GM18508 (cell line): Measurements from ENCODE around the gene NUDCD3.

Source experiments
- ATAC-seq: cut with Tn5 transposase; IDR thresholded peaks from one replicate; pipeline ENCODE4 v1.9.1; 2021; ENCODE audit warnings: moderate number of reproducible peaks; ENCODE audit not compliant: insufficient read depth, unreplicated experiment

Gene NUDCD3

DNA sequence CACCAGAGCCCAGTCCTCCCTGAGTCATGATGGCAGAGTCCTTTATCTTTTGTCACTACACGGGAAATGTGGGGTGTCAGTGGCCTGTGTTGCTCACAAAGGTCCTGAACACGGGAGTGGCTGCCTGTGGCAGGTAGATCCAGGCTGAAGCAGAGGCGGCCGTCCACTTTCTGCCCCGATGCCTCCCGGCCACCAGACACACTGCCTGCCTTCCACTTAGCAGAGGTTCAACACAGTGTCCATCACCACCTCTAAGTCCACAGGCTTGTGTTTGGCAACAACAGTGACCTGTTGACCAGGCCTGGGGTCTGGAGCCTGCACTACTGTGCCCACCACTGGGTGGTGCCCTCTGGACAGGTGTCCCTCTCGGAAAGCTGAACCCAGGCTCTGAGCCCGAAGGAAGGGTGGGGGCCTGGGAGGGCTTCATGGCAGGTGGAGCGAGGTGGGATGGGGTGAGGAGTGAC lies 115.2 kb downstream of the NUDCD3 start:
- no peak for ATAC-seq

DNA sequence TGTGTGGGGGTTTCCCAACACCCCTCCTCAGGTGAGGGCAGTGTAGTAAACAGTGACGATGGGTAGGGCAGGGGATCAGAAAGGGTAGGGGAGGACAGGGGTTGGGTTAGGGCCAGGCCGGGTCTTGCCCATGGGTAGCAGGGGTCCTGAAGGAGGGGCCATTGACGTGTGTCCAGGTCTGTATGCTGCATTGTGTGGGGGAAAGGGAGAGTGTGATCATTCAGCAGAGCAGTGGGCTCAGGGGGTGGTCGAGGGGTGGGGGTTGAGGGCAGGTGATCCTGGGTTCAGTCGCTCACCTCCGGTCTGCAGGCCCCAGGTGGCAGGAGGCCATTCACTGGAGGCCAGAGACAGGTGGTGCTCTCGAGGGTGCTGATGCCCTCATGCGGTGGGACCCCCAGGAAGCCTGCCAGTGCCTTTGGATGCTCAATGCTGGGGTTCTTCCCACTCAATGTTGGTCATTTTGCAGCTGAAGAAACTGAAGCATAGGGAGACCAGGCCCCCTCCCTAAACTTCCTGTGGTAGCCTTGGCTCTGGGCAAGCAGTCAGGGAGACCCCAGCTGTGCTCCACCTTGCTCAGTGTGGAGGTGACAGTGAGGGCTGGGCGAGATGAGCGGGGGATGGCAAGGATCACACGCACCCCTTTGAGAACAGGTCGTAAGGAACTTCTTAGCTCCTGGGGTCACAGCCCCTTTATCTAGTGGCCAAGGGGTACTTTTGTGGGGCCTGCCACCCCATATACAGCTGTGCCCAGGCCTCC lies 116.3 kb downstream of the NUDCD3 start:
- no peak for ATAC-seq

DNA sequence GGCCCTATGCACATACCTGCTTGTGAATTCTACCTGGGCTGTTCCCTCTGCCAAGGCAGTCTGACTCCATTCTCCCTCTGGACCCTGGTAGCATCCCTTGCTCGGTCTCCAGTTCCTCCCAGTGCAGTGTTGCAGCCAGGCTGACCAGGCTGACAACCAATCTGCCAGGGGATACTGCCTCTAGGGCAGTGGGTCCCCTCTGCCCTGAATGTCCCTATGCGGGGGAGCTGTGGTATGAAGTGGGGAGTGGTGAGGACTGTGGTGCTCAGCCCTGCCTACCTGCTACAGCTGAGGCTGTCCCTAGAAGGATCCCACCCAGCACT lies 117.1 kb downstream of the NUDCD3 start:
- no peak for ATAC-seq

DNA sequence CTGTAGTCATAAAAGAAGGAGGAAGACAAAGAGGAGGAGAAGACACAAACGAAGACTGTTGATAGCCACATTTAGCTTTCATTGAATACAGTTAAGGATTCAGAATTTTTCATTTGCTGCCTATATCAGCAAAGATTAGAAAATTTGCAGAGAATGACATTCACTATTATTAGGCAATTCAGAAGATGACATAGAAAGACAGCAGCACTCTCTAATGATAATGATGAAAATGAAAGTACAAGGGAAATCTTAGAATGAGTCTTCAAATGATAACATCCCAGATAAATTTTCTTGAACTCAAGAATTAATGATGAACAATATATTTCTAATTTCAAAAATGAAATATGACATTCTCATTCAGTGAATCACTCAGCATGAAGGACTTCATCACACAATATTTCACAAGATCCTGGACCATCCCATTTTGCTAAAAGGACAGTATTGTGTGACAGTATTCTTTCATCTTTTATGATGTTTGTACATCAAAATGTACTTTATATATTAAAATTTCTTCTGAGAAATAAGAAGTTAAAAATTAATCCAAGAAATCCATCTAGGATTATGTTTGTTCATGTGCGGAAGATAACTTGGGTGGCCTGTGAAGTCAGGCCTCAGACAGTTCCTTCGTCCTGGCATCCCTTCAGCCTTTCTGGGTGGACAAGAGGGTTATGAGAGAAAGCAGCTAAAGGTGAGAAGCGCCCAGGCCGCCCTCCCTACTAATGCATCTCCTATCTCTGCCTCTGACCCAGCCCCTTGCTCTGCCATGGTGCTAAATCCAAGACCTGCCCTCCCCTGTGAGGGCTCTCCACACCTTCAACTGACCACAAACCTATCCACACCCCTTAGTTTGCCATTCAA lies 117.7 kb downstream of the NUDCD3 start:
- no peak for ATAC-seq

DNA sequence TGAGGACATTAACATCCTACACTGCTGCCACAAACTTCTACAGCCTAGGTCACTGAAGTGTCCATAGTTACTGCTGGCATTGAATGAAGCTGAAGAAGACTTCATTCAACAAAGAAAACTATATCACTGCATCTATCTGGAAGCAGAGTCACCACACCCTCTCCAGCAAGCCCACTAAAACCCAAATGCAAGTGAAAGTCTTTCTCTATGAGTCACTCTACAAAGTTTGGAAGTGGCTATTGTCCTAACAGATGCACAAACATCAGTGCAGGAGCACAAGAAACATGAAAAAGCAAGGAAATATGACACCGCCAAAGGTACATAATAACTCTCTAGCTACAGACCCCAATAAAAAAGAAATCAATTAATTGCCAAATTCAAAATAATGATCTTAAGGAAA lies 121.6 kb downstream of the NUDCD3 start:
- ATAC-seq = no peak

DNA sequence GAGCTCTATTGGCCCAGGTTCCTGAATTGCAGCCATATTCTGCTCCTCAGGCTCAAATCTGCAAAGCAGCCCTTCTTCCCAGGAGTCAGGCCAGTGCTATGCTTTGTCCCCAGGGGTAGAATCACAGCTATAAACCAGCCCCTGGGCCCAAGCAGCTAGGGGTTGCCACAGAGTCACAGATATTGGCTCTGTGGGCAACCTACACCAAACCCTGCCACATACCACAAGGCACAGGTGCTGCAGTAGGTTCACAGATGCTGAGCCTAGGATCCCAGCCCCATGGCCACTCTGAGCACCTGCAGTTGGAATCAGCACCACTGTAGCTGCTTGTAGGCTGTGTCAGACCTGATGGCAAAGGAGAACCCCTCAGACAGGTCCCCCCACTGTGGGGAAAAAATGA lies 122.0 kb downstream of the NUDCD3 start:
- no peak for ATAC-seq

DNA sequence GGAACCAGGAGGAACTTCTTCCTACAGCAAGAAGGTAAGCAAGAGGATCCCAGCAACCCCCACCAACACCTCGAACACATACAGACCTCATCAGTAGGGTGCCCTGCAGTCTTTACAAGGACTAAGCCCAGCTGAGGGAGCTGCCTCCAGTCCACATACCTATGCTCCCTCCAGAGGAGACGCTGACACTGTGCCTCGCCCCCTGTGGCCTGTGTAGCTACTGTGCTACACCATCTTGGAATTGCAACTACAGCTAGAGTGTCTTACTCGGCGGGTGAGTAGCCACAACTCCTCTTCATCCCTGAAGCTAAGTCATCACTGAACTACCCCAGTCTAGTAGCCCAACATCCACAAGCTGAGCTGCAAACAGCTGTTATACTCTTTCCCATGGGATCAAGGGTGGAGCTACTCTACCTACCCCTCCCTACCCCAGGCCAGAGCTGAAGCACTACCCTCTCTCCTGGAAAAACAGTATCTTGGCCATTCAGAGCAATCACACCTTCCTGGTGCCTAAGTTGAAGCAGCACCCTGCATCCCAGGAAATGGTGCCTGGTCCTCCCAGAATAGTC lies 122.9 kb downstream of the NUDCD3 start:
- no peak for ATAC-seq

DNA sequence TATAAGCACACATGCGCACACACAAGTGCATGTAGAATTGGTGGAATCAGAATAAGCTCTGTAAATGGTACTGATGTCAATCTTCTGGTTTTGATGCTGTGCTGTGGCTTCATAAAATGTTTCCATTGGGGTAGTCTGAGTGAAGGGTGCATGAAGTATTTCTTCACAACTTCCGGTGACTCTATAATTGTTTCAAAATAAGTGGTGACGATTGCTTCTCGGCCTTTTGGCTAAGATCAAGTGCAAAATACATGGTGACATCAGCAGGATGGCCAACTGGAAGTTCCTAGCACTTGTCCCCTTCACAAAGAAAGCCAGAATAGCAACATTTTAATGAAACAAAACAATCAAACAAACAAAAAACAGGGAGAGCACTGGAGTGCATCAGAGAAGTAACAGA lies 123.5 kb downstream of the NUDCD3 start:
- no peak for ATAC-seq

DNA sequence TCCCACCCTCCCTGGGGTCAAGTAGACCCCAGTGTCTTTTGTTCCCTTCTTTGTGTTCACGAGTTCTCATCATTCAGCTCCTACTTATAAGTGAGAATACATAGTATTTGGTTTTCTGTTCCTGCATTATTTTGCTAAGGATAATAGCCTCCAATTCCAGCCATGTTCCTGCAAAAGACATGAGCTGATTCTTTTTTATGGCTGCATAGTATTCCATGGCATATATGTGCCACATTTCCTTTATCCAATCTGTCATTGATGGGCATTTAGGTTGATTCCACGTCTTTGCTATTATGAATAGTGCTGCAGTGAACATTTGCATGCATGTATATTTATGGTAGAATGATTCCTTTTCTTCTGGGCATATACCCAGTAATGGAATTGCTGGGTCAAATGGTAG lies 136.8 kb downstream of the NUDCD3 start:
- no peak for ATAC-seq

DNA sequence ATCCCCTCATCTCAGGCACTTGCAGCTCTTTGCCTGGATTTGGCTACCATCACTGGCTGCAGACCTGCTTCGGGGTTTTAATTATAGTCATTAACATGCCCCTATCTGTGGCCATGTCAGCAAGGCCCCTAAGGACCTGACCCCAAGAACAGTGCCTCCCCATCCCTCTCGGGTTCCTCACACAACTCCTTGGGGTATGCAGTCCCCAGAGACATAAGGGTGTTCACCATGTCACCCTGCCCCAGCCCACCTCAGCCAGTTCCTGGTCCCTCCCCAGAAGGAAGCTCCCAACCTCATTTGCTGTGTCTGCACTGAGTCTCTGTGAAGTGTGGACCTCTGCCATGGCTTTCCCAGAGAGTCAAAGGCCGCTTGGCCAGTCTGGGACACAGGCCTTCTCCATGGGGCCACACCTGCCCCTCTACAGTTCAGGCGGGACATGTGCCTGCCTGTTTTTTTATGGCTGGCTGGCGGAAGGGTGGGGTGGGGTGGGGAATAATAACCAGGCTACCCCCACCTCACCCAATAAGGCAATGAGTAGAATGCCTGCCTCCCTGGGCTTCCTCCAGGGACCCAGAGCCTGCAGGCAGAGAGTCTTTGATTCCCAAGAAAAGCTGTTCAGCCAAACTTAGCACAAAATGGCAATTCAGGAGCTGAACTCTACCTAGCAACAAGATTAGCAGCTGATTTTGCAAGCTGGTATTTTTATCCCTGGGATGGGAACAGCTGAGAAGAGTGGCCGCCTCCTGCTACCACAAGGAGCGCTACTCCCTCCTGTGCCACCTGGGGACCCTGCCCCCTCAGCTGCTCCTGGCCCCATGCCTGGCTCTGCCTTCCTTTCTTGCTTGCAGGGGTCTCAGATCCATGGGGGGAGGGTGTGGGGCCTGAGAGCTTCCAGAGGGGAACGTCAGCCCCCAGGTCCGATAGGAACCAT lies 141.3 kb downstream of the NUDCD3 start:
- ATAC-seq = no peak

DNA sequence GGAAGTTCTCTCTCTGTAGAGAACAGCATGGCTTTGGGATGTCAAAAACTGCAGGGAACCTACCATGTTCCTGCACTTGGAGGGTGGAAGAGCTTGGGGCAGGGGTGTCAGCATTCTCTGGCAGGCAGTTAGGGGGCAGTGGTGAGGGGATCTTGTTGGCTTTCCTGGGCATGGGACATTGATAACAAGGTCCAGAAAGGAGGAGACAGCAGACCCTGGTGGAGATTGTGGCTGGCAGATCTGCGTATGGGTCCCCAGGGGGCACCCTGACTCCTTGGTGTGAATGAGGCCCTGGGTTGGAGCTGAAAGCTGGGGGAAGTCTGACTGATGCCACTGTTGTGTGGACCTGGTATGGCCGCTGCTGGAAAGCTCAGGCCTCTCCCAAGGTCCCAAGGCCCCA lies 142.2 kb downstream of the NUDCD3 start:
- ATAC-seq = no peak

DNA sequence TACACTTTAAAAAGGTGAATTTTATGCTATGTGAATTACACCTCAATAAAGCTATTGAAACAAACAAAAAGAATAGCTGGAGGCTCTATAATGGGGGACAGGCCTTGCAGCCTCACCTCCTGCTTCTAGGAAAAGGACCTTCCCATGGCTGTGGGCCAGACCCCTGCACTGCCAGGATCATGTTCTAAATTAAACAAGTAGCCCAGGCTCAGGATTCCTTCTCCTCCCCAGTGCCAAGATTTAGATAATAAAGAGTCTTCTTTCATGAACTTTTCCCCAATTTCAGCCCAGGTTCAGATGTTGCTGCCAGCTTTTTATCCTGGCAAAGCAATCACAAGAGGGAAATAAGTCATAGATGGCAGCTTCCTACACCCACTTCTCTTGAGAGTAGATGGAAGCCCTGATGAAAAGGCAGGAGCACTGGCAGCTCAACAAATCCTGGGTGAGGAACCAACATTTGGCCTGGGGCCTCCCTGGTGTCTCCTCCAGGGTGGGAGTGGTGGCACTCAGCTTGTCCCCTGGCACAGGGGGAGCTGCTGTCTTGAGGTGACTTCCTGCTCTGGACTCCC lies 142.8 kb downstream of the NUDCD3 start:
- no peak for ATAC-seq

DNA sequence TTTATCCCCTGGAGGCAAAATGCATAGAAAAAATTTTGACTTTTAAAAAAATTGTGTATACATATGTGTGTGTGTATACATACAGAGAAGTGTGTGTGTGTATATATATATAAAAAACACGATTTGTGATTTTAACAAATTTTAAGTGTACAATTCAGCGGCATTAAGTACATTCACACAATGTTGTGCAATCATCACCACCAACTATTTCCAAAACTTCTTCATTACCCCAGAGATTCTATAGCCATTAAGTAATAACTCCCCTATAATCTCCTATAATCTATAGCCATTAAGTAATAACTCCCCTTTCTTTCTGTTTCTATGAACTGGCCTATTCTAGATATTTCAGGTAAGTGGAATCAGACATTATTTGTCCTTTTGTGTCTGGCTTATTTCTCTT lies 144.4 kb downstream of the NUDCD3 start:
- ATAC-seq = no peak

DNA sequence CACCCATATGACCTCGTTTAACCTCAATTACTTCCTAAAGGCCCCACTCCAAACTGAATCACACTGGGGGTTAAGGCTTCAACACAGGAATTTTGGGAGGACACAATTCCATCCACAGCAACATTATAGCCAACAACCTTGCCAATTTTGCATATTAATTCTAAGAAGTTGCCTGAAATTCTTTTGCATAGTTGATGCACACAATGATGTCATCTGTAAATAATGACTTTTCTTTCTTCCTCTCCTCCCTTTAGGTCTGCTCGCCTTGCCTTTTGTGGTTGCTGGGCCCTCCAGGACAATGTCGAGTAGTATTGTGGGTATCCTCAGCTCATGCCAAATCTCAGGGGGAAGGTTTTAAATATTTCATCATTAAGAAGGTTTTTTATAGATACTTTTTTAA lies 149.1 kb downstream of the NUDCD3 start:
- no peak for ATAC-seq

DNA sequence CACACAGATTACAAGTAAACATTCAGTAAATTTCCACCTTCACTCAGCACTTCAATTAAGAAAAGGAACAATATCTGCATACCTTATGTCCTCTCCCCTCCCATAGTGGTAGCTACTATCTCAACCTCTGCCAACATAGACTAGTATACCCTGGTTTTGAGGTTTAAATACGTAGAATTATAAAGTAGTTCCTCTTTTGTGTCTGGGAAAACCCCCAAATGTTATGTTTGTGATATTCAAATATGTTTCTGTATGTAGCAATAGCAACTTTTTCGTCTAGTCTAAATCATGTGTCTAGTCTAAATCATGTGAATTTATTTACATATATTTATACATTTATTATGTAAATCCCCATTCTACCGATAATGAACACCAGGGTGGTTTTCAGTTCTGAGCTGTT lies 151.9 kb downstream of the NUDCD3 start:
- no peak for ATAC-seq

DNA sequence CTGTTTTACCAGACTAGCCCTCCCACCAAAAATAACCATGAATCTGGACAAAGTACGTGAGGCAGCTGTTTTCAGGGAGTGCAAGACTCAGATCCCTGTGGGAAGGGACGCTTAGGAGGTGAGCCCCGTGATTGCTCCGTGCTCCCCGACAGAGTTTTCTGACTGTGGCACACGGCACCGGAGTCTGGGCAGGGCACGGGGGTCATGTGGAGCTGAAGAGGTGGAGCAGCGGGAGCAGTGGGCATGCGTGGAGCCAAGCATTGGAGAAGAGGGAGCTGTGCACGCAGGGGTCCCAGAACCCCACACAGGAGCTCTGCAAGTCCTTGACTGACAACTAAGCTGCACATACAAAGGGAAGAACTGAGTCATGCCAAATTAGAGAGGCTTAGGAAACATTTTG lies 154.0 kb downstream of the NUDCD3 start:
- ATAC-seq = no peak

DNA sequence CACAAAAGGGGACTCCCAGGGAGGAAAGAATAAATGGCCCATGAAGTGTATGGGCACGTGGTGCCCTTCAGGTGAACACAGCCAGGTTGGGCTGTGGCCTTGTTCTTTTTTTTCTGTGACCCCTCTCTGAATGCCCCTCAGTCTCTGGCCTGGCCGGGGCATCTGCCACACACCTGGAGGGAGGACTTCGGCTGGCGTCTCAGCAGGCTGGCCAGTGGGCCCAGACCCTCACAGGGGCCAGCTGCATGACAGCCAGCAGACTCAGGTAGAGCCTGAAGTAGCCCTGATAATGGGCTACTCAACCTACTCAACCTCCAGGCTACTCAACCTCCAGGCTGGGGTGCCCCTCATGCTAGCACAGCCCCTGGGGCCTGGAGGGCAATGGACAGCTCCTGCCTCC lies 155.3 kb downstream of the NUDCD3 start:
- no peak for ATAC-seq

DNA sequence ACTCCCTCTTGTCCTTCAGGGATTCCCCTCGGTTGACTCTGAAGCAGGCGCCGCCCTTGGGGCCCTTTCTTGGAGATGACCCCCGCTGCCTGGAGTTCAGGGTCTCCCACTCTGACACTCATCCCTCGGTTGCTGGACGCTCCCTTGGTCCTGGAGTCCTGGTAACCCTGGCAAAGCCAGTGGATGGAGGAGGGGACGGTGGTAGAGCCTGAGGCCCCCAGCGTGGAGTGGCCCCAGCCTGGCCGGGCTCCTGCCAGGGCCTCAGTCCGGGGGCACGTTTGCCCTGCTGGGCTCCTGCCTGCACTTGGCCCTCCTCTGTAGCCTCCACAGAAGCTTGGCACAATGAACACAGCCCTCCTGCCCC lies 155.7 kb downstream of the NUDCD3 start:
- no peak for ATAC-seq

DNA sequence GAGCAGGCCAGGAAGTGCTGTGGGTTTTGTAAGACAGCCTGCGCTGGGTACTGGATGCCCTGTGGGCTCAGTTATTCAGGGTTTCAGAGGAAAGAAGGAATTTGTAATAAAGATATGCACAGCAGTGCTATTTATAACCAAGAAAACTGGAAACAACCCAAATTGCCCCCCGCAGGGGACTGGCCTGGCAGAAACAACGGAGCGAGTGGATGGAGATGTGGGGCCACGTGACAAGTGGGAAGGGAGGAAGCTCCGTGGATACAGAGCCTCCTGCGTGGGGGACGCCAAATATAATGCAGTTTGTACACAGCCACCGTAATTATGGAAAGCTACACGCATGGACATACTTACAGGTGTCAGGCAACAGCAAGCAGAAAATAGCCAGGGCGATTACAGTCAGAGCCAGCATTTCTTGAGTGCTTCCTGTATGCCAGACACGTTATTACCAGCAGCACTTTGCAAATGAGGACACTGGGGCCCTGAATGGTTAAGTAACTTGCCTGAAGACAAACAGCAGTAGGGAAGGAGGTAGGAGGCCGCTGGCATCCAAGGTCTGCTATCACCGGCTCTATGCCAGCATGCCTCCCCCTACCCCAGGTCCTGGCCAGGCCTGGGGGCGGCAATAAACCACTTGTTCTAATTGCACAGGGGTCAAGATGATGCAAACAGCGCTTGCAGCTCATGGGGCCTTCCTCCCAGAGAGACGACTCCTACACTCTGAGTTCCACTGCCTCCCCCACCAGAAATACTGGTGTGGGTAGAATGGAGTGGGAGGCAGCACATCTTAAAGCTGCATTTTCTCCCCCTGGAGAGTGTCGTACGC lies 156.3 kb downstream of the NUDCD3 start:
- ATAC-seq = no peak
